Osteocyte (in vitro differentiated cells): ENCODE measurements around the gene LIPK. TPM values are rescaled to one million over a fixed set of nuclear protein-coding genes. Genes with fewer than 3 reads are reported as not detected.
A peak's percentile ranks its signal among the peaks of the same experiment; 100 is the strongest.
"Not testable (repeated sequence)": the region's sequence is repeated elsewhere in the genome, so short reads cannot be mapped to it uniquely, and the experiment has no call there.

Source experiments
- DNase-seq: peaks from one replicate; pipeline ENCODE4 v3.0.0; 2021; ENCODE audit warnings: mixed read lengths; ENCODE audit not compliant: unreplicated experiment; ENCODE audit errors: extremely low spot score
- H3K27ac Mint-ChIP-seq: one replicate; pipeline ENCODE4 v1.8.0; 2021; ENCODE audit warnings: mild to moderate bottlenecking, mixed read lengths; ENCODE audit not compliant: unreplicated experiment
- H3K27me3 Mint-ChIP-seq: one replicate; pipeline ENCODE4 v1.8.0; 2021; ENCODE audit warnings: mixed read lengths; ENCODE audit not compliant: unreplicated experiment
- H3K36me3 Mint-ChIP-seq: one replicate; pipeline ENCODE4 v1.8.0; 2021; ENCODE audit warnings: mixed read lengths; ENCODE audit not compliant: unreplicated experiment
- H3K4me1 Mint-ChIP-seq: one replicate; pipeline ENCODE4 v1.8.0; 2021; ENCODE audit warnings: mixed read lengths; ENCODE audit not compliant: unreplicated experiment
- H3K4me3 Mint-ChIP-seq: one replicate; pipeline ENCODE4 v1.8.0; 2021; ENCODE audit warnings: mild to moderate bottlenecking, moderate library complexity, mixed read lengths; ENCODE audit not compliant: unreplicated experiment
- H3K9me3 Mint-ChIP-seq: one replicate; pipeline ENCODE4 v1.8.0; 2021; ENCODE audit warnings: mixed read lengths; ENCODE audit not compliant: unreplicated experiment
- CTCF ChIP-seq: fragments of 200-600 bp; sonication (generic); IDR thresholded peaks from 2 replicates; pipeline ENCODE4 v1.5.0; 2021; ENCODE audit warnings: antibody characterized with exemption, mild to moderate bottlenecking, moderate library complexity
- total RNA-seq: library from RNA; stranded (reverse); gene quantifications from 2 replicates; pipeline ENCODE4 v1.2.1, GENCODE V29; 2021

Gene LIPK
- total RNA-seq, 1 donor from 2014 or later, result not detected

GRCh38 chr10:88693392-88694020 is 12.5 kb upstream of the LIPK start:
- Mint-ChIP-seq H3K36me3 (no peaks in the 10 kb centered on the region), H3K4me1 (peaks cover 5% of the 10 kb centered on the region), H3K27me3 (peaks cover 2% of the 10 kb centered on the region), H3K4me3 (no peak overlapping the region), H3K27ac (no peak overlapping the region), H3K9me3 (peaks cover 10% of the 10 kb centered on the region)
- DNase-seq, result no peak
- TF ChIP-seq CTCF, result peak; percentile 46

- Mint-ChIP-seq H3K9me3 (no peaks in the 10 kb centered on the region), H3K4me1 (peaks cover 7% of the 10 kb centered on the region), H3K27me3 (peaks cover 3% of the 10 kb centered on the region), H3K36me3 (no peaks in the 10 kb centered on the region), H3K4me3 (no peak overlapping the region), H3K27ac (no peak overlapping the region)
- TF ChIP-seq CTCF, result no peak
- DNase-seq, result no peak
Measured at GRCh38 chr10:88702848-88703597, 3.0 kb upstream of the LIPK start.

GRCh38 chr10:88707429-88708155 is 1.5 kb downstream of the LIPK start:
- no peaks in the 10 kb centered on the region for H3K36me3 Mint-ChIP-seq
- no peak overlapping the region for H3K4me3 Mint-ChIP-seq
- peaks cover 7% of the 10 kb centered on the region for H3K4me1 Mint-ChIP-seq
- H3K27me3 Mint-ChIP-seq, result peaks cover 5% of the 10 kb centered on the region
- DNase-seq, result no peak
- H3K27ac Mint-ChIP-seq, result no peak overlapping the region
- TF ChIP-seq CTCF, result no peak
- H3K9me3 Mint-ChIP-seq, result no peaks in the 10 kb centered on the region

GRCh38 chr10:88709361-88709760 is 3.3 kb downstream of the LIPK start:
- not testable (repeated sequence) for H3K36me3 Mint-ChIP-seq, H3K9me3 Mint-ChIP-seq, H3K4me1 Mint-ChIP-seq, H3K4me3 Mint-ChIP-seq, H3K27me3 Mint-ChIP-seq, H3K27ac Mint-ChIP-seq, DNase-seq

GRCh38 chr10:88715517-88715916 is 9.5 kb downstream of the LIPK start:
- no peak for TF ChIP-seq CTCF
- H3K9me3 Mint-ChIP-seq, result no peaks in the 10 kb centered on the region
- no peak overlapping the region for H3K4me3 Mint-ChIP-seq
- peaks cover 37% of the 10 kb centered on the region for H3K27me3 Mint-ChIP-seq
- no peaks in the 10 kb centered on the region for H3K4me1 Mint-ChIP-seq
- DNase-seq, result no peak
- H3K36me3 Mint-ChIP-seq, result no peaks in the 10 kb centered on the region
- no peak overlapping the region for H3K27ac Mint-ChIP-seq
